A549 (cell line): Measurements from ENCODE around the gene ADAMTS16.

ENCODE experiments used
- BHLHE40 ChIP-seq: IDR thresholded peaks from 2 replicates; pipeline ENCODE4 v1.6.1; 2012; ENCODE audit warnings: low read depth, low read length, inconsistent platforms
- CBX2 ChIP-seq: fragments of 200-600 bp; sonication (generic); IDR thresholded peaks from 2 replicates; pipeline ENCODE4 v1.6.1; 2016; ENCODE audit warnings: low read depth, mild to moderate bottlenecking, borderline replicate concordance
- CHD2 ChIP-seq: fragments of 150-350 bp; IDR thresholded peaks from 2 replicates; pipeline ENCODE4 v1.6.1; 2014; ENCODE audit warnings: low read length; ENCODE audit not compliant: partially characterized antibody
- CHD4 ChIP-seq: fragments of 200-600 bp; sonication (generic); IDR thresholded peaks from 2 replicates; pipeline ENCODE4 v1.6.1; 2016; ENCODE audit warnings: antibody characterized with exemption, mild to moderate bottlenecking, borderline replicate concordance
- CTCF ChIP-seq: fragments of >200 bp; sonication (Bioruptor Twin); formaldehyde crosslinking; IDR thresholded peaks from 3 replicates; pipeline ENCODE4 v1.5.1; 2016
- ESRRA ChIP-seq: fragments of 150-350 bp; IDR thresholded peaks from 2 replicates; pipeline ENCODE4 v1.6.1; 2014; ENCODE audit warnings: mild to moderate bottlenecking, low read length, borderline replicate concordance
- KDM1A ChIP-seq: fragments of 200-600 bp; sonication (generic); IDR thresholded peaks from 2 replicates; pipeline ENCODE4 v1.6.1; 2016; ENCODE audit warnings: low read depth, mild to moderate bottlenecking
- NFE2L2 ChIP-seq: fragments of 150-350 bp; conservative IDR thresholded peaks from 2 replicates; pipeline ENCODE4 v1.6.1; 2014; ENCODE audit warnings: low read length
- PHF8 ChIP-seq: fragments of 200-600 bp; sonication (generic); IDR thresholded peaks from 2 replicates; pipeline ENCODE4 v1.6.1; 2016; ENCODE audit warnings: low read depth, mild to moderate bottlenecking, antibody characterized with exemption, moderate library complexity, borderline replicate concordance
- POLR2A ChIP-seq: IDR thresholded peaks from 2 replicates; pipeline ENCODE4 v1.6.1; 2012; ENCODE audit warnings: mild to moderate bottlenecking, low read length
- REST ChIP-seq: fragments of 200-600 bp; sonication (generic); IDR thresholded peaks from 2 replicates; pipeline ENCODE4 v1.6.1; 2016; ENCODE audit warnings: antibody characterized with exemption, mild to moderate bottlenecking, moderate library complexity
- SREBF2 ChIP-seq: fragments of 450-650 bp; IDR thresholded peaks from 2 replicates; pipeline ENCODE4 v1.6.1; 2014; ENCODE audit warnings: mild to moderate bottlenecking, moderate library complexity
- USF2 ChIP-seq: fragments of 450-650 bp; IDR thresholded peaks from 2 replicates; pipeline ENCODE4 v1.6.1; 2014; ENCODE audit warnings: antibody characterized with exemption

- no peak for TF ChIP-seq CTCF
- TF ChIP-seq CHD4: no peak
- no peak for TF ChIP-seq BHLHE40
- no peak for TF ChIP-seq CBX2
- TF ChIP-seq SREBF2: no peak
- TF ChIP-seq POLR2A: no peak
- TF ChIP-seq KDM1A: no peak
- no peak for TF ChIP-seq CHD2
- TF ChIP-seq PHF8: no peak
- TF ChIP-seq NFE2L2: no peak
- TF ChIP-seq ESRRA: no peak
- no peak for TF ChIP-seq USF2
- TF ChIP-seq REST: no peak
Observed at GRCh38 chr5:5339257-5339656, 199.1 kb downstream of the ADAMTS16 start.
